Right renal cortex interstitium (tissue), 3 donors: ENCODE results near the gene LRRC7. TPM values are rescaled to one million over a fixed set of nuclear protein-coding genes. Genes with fewer than 3 reads are reported as not detected.
A peak's percentile ranks its signal among the peaks of the same experiment; 100 is the strongest.

Source experiments
- DNase-seq, 3 donors: peaks; one replicate each; pipeline ENCODE4 v3.0.0-alpha.2; 2013; ENCODE audit warnings: low read depth in 3 of 3, low spot score in 2 of 3
- polyA plus RNA-seq, 3 donors: library from polyadenylated mRNA; unstranded; fragments of 120-200 nt; gene quantifications; one replicate each; pipeline ENCODE4 v1.2.1, GENCODE V29; 2013; ENCODE audit not compliant: insufficient read length in 3 of 3

Gene LRRC7
- polyA plus RNA-seq, 3 donors = 4.5 to 6.3 (median 5.1) TPM

DNA sequence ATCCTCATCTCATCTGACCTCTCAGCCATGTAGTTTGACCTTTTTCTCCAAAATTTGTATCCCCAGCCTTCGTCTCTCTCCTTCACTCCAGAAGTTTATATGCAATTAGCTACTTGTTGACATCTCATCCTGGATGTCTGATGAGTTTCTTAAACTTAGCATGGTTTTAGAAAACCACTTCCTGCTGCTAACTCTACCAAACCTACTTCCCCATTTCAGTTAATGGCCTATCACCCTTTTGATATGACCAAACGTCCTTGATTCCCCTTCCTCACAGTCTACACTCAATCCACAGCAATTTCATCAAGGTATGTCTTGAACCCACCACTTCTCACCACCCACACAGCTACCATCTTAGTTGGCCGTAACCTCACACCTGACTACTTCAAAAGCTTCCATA lies 515.8 kb downstream of the LRRC7 start:
- DNase-seq = no peak

DNA sequence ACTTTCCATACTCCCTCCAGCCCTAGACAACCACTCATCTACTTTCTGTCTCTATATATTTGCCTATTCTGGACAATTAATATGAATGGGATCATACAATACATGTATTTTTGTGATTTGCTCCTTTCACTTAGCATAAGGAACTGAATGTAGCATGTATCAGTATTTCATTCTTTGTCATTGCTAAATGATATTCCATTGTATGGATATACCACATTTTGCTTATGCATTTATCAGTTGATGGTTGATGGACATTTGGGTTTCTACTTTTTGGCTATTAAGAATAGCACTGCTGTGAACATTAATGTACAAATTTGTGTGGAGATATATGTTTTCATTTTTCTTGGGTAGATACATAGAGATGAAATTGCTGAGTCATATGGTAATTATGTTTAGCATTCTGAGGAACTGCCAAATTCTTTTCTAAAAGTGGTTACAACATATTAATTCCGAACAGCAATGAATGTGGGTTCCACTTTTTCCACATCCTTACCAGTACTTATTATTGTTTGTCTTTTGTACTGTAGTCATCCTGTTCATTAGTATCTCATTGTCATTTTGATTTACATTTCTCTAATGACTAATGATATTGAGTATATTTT lies 516.7 kb downstream of the LRRC7 start:
- DNase-seq = no peak

DNA sequence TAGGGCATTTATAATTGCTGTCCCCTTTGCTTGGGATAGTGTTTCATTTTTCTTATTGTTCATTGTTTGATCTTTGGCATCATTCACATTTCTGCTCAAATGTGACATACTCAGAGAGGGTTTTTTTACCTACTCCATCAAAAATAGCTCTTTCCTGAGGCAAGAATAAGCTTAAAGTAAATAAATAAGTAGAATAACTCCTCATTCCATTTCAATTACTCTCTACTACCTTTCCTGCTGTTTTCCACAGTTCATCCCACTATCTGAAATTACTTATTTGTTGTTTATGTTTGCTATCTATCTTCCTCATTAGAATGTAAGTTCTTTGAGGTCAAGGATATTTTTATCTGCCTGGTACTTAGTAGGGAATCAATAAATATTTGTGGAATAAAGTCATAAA lies 517.8 kb downstream of the LRRC7 start:
- no peak for DNase-seq

DNA sequence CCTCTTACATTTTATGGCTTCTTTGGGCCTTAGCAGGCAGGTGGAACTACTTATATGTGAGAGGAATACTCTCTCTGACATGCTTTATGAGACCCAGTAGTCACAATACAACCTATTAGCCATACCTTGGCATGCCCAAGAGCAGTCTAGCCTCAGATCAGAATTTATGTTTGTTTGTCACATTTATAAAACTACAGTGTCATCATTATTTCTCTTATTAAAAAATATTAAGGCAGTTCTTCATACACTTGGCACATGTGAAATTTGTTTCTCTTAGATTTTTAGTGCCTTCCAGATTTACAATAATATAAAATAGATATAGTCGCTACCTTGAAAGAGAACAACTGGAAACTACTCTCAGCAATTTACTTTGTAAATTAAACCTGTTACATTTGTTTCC lies 519.2 kb downstream of the LRRC7 start:
- no peak for DNase-seq

DNA sequence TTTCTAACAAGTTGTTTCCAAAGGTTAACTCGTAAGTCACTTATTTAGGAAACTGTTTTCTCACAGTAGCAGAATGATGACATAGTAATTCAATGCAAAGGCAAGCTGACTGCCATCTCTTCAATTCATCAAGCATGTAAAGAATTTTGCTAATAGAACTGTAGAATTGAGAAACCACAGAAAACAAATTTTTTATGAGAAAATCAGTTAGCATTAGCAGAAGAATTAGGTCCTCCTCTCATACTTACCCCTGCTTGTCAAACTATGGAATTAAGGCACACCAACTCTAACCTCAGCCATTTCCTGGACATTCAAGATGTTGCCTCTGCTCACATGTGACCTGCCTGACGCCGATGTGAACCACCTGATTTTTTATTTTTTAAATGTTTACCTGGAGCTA lies 522.4 kb downstream of the LRRC7 start:
- no peak for DNase-seq

DNA sequence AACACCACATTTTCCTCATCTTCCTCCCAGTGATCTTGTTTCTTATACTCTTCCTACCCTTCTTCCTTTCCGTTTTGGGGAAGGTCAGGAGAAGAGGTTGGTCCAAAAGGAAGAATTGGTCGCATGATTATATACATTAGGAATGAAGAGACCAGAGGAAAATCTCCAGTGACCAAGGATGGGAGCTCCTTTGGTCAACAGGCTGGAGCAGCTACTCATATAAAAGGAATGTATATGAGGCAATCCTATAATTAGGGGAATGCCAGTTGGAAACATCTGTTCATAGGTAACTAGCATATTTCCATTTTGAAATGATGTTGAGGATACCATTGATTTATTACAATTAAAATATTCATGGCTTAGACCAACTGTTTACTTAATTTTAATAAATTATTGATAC lies 523.2 kb downstream of the LRRC7 start:
- DNase-seq = no peak

DNA sequence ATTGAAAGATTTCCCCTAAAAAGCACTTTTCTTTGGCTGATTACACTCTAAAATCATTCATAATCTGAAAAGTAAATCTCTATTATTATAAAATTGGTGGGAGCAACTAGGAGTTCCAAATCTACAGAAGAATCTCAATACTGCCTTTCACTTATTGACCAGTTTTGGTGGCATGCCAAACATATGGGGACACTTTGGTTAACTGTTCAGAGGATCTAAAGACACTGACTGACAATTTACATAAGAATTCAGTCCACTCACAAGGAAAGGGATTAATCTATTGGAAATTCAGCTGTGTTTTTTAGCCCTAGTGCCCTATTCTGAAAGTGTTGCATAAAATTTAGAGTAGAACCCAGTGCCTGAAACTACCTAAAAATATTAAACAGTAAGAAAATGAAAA lies 524.1 kb downstream of the LRRC7 start:
- DNase-seq = no peak

DNA sequence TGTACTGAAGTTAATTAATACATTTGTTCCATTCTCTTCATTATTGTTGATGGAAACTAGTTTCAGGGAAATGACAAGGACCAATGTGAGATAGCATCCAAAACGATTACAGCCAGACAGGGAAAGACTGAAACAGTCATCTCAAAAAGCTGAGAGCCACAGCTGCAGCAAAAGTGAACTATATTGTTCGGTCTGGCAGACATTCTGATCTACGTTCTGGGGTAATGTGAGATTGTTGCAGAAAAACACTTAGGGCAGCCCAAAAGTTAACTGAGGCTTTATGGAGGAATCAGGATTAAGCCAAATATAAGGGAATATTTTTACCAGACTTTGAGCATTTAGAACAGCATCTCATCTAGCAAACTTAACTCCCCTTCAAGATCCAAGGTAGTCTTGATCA lies 524.8 kb downstream of the LRRC7 start:
- DNase-seq = no peak

DNA sequence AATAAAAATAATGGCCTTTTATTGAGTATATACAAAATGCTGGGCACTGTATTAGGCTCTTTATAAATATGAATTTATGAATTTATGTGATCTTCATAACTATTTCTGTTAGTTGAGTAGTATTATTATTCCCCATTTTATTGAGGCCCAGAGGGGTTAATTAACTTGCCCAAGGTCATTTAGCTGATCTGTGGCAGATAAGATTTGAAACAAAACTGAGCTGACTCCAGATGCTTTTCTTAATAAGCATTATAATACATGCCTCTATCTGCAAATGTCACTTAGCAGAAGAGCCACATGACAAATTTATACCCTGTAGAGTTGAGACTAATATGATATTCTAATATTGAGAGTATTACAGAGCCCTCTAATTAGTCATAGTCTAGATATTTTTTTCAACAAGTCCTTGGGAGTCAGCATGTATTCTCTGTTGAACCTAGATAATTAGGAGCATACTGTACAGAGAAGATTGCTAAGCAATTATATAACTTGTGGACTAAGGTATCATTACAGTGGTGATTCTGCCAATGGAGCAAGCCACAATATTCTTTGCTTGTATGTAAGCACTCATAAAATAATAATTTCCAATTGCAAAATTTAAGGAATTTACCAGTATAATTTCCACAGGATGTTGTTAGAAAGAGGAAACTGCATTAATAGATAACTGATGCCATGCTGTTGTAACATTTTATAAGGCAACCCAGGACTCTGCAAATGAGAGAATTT lies 525.7 kb downstream of the LRRC7 start:
- DNase-seq = no peak

DNA sequence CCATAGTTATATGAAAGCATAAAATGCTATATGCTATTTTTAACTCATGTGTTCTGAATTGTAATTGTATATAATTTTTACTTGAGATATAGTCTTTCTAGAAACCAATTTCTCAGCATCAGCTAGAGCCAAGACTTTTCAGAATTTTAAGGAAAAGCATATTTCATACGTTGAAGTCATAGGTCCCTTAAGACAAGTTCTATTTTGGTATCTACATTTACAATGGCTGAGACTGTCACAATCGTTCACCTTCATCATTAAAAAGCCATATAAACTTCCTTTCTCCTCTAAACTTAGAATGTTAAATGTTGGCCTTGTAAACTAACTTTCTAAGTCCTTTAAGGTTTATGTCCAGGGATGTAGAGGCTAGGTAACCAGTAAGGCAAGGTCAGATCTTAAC lies 533.5 kb downstream of the LRRC7 start:
- DNase-seq = no peak

DNA sequence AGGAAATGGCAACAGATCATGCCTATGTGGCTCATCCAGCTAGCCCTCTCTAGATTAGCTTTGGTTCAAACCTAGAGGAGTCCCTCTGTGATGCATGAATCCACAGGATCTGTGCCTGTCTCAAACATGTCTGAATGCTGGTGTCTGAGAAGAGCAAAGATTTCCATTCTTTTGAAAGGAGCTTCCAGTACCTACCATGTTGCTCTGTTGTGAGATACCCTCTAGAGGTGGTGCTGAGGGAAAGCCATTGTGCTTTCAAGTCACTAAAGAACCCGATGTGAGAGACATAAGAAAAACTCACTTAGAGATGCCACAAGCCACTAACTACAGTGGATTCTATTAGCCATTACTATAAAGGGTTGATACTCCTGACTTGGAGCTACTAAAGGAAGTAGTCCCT lies 534.1 kb downstream of the LRRC7 start:
- DNase-seq = no peak

DNA sequence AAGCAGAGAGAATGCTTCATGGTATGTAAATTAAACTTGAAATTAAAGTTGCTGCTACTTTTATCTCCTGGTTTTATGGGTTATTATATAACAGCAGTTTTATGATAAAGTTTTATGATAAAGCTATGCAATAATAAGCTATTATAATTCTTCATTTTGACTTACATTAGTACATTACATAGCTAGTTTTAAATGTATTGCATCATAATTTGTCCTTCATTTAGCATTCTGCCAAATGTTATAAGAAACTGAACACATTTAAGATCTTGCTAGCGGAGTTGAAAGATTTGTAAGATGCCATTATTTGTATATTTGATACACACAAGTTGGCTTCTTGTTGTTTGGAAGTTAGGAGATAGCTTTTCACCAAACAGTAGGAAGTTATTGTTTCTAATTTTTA lies 536.0 kb downstream of the LRRC7 start:
- DNase-seq = no peak

DNA sequence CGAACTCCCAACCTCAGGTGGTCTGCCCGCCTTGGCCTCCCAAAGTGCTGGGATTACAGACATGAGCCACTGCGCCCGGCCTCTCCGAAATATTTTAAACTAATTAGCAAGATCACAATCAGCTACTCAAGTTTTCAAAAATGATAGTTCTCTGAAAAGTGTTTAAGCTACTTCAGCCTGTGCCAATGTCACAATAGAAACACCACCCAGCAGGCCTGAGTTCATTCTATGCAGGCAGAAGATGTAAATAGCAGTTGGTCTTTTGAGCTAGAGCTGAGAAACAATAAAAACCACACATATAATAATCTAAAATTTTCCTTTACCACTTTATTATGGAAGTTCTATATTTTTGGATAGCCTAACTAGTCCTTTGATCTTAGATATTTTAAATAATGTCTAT lies 541.5 kb downstream of the LRRC7 start:
- DNase-seq = no peak

DNA sequence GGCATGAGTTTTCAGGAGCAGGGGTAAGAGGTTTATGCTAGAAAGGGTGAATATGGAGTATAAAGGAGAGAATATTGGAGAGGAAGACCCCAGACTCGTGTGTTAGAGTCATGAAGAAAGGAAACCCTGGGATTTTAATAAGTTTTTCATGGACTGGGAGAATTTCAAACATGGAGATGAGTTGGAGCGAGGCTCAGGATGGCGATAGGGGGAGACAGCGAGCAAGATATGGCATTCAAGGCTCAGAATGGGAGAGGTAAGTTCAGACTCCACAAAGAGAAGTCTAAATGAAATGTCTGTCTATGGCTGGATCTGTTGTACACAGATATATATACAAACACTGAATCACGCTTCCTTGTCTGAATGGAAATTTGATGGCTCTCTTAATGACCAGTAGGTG lies 545.1 kb downstream of the LRRC7 start:
- no peak for DNase-seq

DNA sequence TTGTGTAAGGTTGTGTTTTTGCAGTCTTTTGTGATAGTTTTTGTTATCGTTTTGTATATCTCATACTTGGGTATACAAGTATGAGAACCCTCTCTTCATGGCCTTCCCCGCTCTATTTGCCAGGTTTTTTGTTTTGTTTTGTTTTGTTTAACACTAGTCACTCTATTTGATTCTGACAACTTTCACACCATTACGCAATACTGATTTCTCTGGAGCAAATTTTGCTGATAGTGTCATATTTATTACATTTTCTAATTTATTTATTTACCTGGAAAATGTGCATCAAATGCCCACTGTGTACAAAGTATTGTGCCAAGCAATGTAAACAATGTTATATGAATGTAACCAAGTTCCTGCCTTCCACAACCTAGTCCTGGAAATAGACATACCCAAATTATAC lies 547.6 kb downstream of the LRRC7 start:
- no peak for DNase-seq

DNA sequence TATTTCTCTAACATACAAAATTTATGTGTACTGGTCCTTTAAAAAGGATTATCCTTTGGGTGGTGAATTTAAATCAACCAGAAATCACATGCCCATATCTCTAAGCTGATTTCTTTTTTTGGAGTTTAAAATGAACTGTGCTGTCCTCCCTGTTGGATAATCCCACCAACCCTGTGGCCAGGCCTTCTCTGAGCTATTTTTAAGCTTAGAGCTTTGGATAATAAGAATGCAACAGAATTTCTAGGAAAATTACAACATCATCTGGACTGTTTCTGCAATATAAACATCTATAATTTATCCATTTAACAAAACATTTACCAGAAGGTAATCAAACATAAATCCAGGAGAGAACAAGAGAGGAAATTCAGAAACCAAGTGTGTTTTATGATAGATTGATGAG lies 549.3 kb downstream of the LRRC7 start:
- no peak for DNase-seq

DNA sequence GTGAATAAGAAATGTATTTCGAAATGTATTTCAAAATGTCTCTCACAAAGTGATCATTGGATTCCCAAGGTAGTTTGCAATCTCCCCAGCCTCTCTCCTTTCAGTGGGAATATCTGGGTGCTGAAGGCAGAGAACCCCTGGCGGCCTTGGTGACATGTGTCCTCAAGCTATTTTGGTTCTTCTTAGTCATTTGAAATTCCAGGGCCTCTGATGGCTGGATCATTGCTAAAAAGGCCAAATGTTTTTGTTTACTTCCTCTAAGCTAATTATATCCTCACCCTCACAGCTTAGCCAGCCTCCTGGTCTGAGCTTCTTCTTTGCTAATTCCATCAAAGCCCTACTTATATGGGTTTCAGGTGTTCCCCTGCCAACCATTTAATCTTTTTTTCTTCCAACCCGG lies 566.4 kb downstream of the LRRC7 start:
- DNase-seq = no peak

DNA sequence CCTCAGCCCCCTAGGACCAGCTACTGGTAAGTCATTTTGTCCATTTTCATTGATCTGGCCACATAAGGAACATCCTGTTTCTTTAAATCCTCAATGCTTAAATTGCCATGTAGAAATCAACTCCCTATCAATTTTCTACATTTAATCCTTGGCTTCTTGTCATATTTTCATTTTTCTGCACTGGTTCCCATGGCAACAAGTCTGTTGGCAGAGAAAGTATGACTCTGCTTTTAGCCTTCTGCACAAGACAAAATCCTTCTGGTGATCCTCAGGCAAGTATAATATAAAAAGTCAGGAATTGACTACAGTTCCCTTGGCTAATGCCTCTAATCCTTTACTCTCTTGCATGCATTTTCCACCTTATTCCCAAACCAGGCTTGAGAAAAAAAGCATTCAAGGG lies 572.6 kb downstream of the LRRC7 start:
- DNase-seq = peak; percentile 23 to 45 (median 40)

DNA sequence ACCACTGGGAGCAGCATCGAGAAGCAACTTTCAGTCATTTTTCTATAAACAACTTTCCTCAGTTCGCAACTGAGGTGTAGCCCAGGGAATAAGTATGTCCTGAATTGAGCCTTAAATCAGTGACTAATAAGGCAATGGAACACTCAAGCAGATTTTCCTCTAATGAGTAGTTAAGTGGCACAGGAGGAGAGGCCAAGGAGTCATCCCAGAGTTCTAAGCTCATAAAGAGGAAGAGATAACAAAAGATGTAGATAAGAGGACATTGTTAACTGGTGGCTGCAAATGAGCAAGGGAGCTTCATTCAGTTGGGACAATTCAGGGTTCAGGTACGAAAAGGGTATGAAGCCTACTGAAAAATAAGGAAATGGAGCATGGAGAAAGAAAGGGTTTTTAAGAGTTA lies 573.2 kb downstream of the LRRC7 start:
- no peak for DNase-seq

DNA sequence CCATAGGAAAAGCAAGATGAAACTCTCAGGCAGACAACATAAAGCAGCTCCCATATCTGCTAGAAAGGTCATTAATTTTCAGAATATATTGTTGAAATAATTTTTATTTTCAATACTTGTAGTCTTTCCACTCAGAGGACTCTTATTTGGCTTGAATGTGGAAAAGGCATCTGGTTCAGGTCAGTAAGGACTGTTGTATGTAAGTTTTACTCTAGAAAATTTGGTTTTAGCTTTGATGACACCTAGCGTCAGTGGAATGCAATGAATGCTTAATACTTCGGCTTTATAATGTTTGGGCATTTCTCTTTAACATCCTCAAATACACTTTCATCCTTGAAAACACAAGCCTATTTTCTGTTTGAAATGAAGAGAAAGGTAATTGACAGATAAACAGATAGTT lies 574.4 kb downstream of the LRRC7 start:
- peak in 1 of 3 donors; percentile 15 for DNase-seq

DNA sequence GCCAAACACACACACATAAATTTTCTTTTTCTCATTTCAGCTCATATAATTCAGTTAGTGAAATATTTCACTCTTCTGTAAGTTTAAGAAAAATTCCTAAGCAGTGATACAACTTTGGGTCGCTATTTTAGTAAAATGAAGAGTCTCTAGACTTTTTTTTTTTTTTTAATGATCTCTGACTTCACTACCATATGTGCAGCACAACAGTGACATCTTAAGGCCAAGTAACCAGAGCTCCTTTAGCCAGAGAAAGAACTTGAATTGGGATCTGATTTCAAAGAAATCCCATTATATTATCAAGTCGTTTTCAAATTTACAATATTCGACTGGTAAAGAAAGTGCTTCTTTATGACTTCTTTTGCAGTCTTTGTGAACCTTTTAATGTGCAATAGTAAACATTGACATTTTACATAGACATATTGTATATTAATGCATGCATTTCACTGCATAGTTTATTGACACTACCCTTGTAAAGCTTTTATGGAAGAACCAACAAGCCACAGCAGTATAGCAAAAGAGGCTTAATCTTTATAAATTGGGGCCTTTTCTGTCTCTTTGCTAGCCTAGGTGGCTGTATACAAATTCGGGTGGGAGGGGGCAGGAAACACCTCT lies 575.4 kb downstream of the LRRC7 start:
- peak in 1 of 3 donors; percentile 13 for DNase-seq

DNA sequence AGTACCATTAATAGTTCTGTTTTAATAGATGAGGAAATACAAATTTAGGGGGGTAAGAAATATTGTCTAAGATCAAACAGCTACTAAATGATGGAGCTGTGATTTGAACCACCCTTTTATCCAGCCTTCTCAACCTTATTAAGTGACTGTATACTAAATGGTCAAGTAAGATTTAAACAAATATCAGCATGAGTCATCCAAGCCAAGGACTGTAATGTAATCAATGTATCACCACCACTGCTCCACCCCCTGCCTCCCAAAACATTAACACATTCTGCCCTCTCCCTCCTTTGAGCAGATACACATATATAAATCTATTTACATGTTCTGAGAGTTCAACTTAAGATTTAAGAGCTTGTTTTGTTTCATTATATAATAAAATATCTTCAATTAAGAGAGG lies 578.8 kb downstream of the LRRC7 start:
- no peak for DNase-seq
